ENCODE results near the gene PNMA8C. TPM values are rescaled to one million over a fixed set of nuclear protein-coding genes. Genes with fewer than 3 reads are reported as not detected.

PNMA8C gene
- total and polyA plus RNA-seq, 2 donors (not counting 3 experiments of a cell fraction or from before 2014, with no cell fraction given) = not detected

DNA sequence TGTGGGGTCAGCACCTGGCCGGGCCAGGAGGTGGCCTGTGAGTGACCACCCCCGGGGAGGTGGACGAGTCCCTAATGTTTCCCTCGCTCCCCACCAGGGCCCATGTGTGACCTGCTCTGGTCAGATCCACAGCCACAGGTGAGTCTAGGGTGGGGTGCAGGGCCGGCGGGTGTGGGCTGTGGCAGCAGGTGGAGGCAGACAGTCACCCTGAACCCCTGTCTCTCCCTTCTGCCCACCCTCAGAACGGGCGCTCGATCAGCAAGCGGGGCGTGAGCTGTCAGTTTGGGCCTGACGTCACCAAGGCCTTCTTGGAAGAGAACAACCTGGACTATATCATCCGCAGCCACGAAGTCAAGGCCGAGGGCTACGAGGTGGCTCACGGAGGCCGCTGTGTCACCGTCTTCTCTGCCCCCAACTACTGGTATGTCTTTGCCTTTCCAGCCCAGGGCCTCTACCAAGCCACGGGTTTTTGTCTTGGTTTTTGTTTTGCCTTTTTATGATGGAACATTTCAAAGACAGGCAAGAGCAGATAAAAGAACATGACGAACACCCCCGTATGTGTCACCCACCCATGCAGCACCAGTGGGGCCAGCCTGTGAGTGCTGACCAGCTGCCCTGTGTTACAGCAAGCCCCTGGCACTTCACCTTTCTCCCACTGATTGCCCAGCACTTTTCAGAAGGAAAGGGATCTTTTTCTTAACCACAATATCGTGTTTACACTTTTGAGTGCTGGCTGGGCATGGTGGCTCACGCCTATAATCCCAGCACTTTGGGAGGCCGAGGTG is 40.2 kb downstream of the PNMA8C start:
- Histone ChIP-seq H4K20me1 (replicated peaks; ENCODE audit: control insufficient read depth, extremely low read depth, insufficient read depth, low read length) (no peaks in the 10 kb centered on the region), H3K79me2 (ENCODE audit: control insufficient read depth, insufficient read depth, low read length) (no peaks in the 10 kb centered on the region), H3K9me3 (replicated peaks; ENCODE audit: control insufficient read depth, insufficient read depth, low read length) (no peaks in the 10 kb centered on the region), H3K4me3 (replicated peaks in 1 of 3; ENCODE audit: insufficient read depth in 1 of 3, low read depth in 1 of 3, low read length in 3 of 3) (no peak overlapping the region), H3K4me2 (ENCODE audit: insufficient read depth, low read length) (no peak overlapping the region), H3K4me1 (ENCODE audit: control insufficient read depth, extremely low read depth, insufficient read depth, low read length) (no peaks in the 10 kb centered on the region), H3K27me3 (ENCODE audit: control insufficient read depth in 2 of 2, insufficient read depth in 2 of 2, low read length in 2 of 2) (no peaks in the 10 kb centered on the region), H3K9me1 (replicated peaks; ENCODE audit: control insufficient read depth, extremely low read depth, insufficient read depth, low read length) (no peaks in the 10 kb centered on the region), H3K36me3 (ENCODE audit: control insufficient read depth in 2 of 2, extremely low read depth in 1 of 2, insufficient read depth in 2 of 2, low read length in 2 of 2) (peaks cover 19 to 58% of the 10 kb centered on the region in 2 experiments), H2AFZ (ENCODE audit: low read depth, low read length) (no peak overlapping the region), H3K27ac (ENCODE audit: insufficient read depth, low read depth, low read length) (no peak overlapping the region), H3K9ac (replicated peaks; ENCODE audit: extremely low read depth, insufficient read depth, low read length) (no peak overlapping the region)
- POLR2A ChIA-PET = no interaction called here
- dilution Hi-C loops (cut with MboI; ENCODE audit: extremely low pct_ligation_motif_present, low sequenced_read_pairs) (no loop called here), intact Hi-C loops (cut with micrococcal nuclease) (no loop called here)
- CTCF ChIA-PET = interaction anchor here (3.1 kb wide), 1 partner anchor 14 kb away, joined by 9 read pairs; no protein-coding TSS in a partner anchor
- no TSS peak for BruUV-seq (replicated peaks)
- TF ChIP-seq MAX (IDR thresholded peaks at IDR 0.05; ENCODE audit: insufficient read depth, insufficient read length) = no peak
- no peak for TF ChIP-seq FOS (IDR thresholded peaks at IDR 0.05; ENCODE audit: borderline replicate concordance, insufficient read depth, low read length)
- no peak for TF ChIP-seq CTCF (IDR thresholded peaks at IDR 0.05; ENCODE audit: extremely low read depth in 1 of 2, insufficient read depth in 1 of 2, low read depth in 1 of 2, low read length in 2 of 2)
- no peak for TF ChIP-seq POLR2AphosphoS5 (IDR thresholded peaks at IDR 0.05; ENCODE audit: insufficient read depth, low read depth, low read length)
- no peak for TF ChIP-seq GATA2 (IDR thresholded peaks at IDR 0.05; ENCODE audit: insufficient read depth, insufficient read length, low read depth, low read length)
- TF ChIP-seq JUN (IDR thresholded peaks at IDR 0.05; ENCODE audit: borderline replicate concordance, insufficient read depth, insufficient read length, low read depth) = no peak
- TF ChIP-seq EZH2 (IDR thresholded peaks at IDR 0.05; ENCODE audit: borderline replicate concordance, low read depth, low read length, severe bottlenecking) = no peak
- no peak for TF ChIP-seq POLR2A (IDR thresholded peaks at IDR 0.05; ENCODE audit: low read depth, low read length)
- no peak for TF ChIP-seq MYC (IDR thresholded peaks at IDR 0.05; ENCODE audit: low read depth, low read length)
- DNase-seq (ENCODE audit: low read depth, low spot score) (no peak), FAIRE-seq (no peak)
